GM12865 (cell line): ENCODE data around the gene ZNF236.

Experiments used
- DNase-seq: peaks from one replicate; pipeline ENCODE4 v3.0.0; 2010; ENCODE audit warnings: low read depth
- H3K4me3 ChIP-seq: 2 replicates; pipeline ENCODE4 v1.5.1; 2011; ENCODE audit warnings: mild to moderate bottlenecking, low read depth, low read length, control low read depth
- CTCF ChIP-seq: IDR thresholded peaks from 2 replicates; pipeline ENCODE4 v1.5.1; 2011; ENCODE audit warnings: low read length, control low read depth, low read depth, inconsistent platforms; ENCODE audit not compliant: insufficient read depth; ENCODE audit errors: missing control alignments

The ZNF236 gene

GRCh38 chr18:76834379-76834778 is 12.0 kb downstream of the ZNF236 start:
- TF ChIP-seq CTCF: no peak
- H3K4me3 ChIP-seq: no peak overlapping the region
- no peak for DNase-seq

GRCh38 chr18:76835380-76835779 is 13.0 kb downstream of the ZNF236 start:
- no peak overlapping the region for H3K4me3 ChIP-seq
- no peak for DNase-seq
- no peak for TF ChIP-seq CTCF

GRCh38 chr18:76837071-76837470 is 14.7 kb downstream of the ZNF236 start:
- no peak for TF ChIP-seq CTCF
- DNase-seq: no peak
- no peak overlapping the region for H3K4me3 ChIP-seq

- DNase-seq: no peak
- no peak for TF ChIP-seq CTCF
- H3K4me3 ChIP-seq: no peak overlapping the region
Measured at GRCh38 chr18:76838182-76838581, 15.8 kb downstream of the ZNF236 start.

GRCh38 chr18:76839086-76839794 is 16.9 kb downstream of the ZNF236 start:
- no peak for TF ChIP-seq CTCF
- no peak overlapping the region for H3K4me3 ChIP-seq
- DNase-seq: no peak

GRCh38 chr18:76842837-76843530 is 20.6 kb downstream of the ZNF236 start:
- no peak for DNase-seq
- no peak overlapping the region for H3K4me3 ChIP-seq
- no peak for TF ChIP-seq CTCF
